Fibroblast of lung (primary cell): Measurements from ENCODE around the gene AGRN.

Experiments
- EZH2 ChIP-seq: IDR thresholded peaks from 2 replicates; pipeline ENCODE4 v1.5.1; 2012; ENCODE audit warnings: low read length, control low read depth, mild to moderate bottlenecking; ENCODE audit errors: missing control alignments
- TF ChIP-seq, protein P1 (sequence below), 2 donors: IDR thresholded peaks in 1 of 2; conservative IDR thresholded peaks in 1 of 2; 1 replicate in 1 of 2; 2 replicates in 1 of 2; pipeline ENCODE4 v1.5.1; 2011 to 2012; ENCODE audit warnings: low read length in 2 of 2, control low read depth in 1 of 2, inconsistent platforms in 1 of 2, low read depth in 1 of 2, mild to moderate bottlenecking in 1 of 2

- TF ChIP-seq EZH2, result no peak
- TF ChIP-seq, protein P1, sequence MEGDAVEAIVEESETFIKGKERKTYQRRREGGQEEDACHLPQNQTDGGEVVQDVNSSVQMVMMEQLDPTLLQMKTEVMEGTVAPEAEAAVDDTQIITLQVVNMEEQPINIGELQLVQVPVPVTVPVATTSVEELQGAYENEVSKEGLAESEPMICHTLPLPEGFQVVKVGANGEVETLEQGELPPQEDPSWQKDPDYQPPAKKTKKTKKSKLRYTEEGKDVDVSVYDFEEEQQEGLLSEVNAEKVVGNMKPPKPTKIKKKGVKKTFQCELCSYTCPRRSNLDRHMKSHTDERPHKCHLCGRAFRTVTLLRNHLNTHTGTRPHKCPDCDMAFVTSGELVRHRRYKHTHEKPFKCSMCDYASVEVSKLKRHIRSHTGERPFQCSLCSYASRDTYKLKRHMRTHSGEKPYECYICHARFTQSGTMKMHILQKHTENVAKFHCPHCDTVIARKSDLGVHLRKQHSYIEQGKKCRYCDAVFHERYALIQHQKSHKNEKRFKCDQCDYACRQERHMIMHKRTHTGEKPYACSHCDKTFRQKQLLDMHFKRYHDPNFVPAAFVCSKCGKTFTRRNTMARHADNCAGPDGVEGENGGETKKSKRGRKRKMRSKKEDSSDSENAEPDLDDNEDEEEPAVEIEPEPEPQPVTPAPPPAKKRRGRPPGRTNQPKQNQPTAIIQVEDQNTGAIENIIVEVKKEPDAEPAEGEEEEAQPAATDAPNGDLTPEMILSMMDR (conservative IDR thresholded peaks at IDR 0.05 in 1 of 2, IDR thresholded peaks at IDR 0.05 in 1 of 2; ENCODE audit: low read depth in 1 of 2, low read length in 2 of 2), result no peak
These were observed 67.6 kb downstream of the AGRN start for GRCh38 chr1:1087351-1088028.
